ENCODE measurements around the gene ANKRD10.
"Not testable (repeated sequence)": the region's sequence is repeated elsewhere in the genome, so short reads cannot be mapped to it uniquely, and the experiment has no call there.

The ANKRD10 gene

DNA sequence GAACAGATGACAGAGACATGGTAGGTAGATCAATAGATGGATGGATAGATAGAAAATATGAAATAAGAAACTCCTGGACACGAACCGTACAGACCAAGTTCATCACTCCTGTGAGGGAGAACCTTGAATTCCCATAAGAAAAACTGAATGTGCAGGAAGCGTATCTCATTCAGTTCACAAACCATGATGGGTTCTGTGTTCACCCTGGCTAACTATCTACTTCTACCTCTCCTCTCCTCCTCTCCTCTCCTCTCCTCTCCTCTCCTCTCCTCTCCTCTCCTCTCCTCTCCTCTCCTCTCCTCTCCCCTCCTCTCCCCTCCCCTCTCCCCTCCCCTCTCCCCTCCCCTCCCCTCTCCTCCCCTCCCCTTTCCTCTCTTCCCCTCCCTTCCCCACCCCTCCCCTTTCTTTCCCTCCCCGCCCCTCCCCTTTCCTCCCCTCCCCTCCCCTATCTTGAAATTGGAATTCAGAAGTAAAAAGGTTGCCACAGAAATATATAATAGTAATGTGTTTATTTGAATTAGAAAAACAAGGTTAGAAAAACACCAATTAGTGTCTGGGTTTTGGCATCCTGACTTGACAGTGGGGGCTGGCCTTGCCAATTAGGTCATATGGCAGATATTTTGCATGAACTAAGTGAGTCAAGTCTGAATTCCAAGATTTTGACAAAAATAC, 75.9 kb downstream of the ANKRD10 start:
- Histone ChIP-seq H3K4me3 (replicated peaks; ENCODE audit: low read depth, low read length) (no peak overlapping the region), H3K27me3 (replicated peaks; ENCODE audit: control insufficient read depth, insufficient read depth, low read length) (no peaks in the 10 kb centered on the region; the same call in 1 of the 2 replicates), H3K36me3 (ENCODE audit: control insufficient read depth, insufficient read depth, low read length) (no peaks in the 10 kb centered on the region)
- no peak for TF ChIP-seq CTCF (IDR thresholded peaks at IDR 0.05; ENCODE audit: insufficient read depth, low read length, poor library complexity, severe bottlenecking)
- DNase-seq (ENCODE audit: extremely low read depth, insufficient read length), result no peak

DNA sequence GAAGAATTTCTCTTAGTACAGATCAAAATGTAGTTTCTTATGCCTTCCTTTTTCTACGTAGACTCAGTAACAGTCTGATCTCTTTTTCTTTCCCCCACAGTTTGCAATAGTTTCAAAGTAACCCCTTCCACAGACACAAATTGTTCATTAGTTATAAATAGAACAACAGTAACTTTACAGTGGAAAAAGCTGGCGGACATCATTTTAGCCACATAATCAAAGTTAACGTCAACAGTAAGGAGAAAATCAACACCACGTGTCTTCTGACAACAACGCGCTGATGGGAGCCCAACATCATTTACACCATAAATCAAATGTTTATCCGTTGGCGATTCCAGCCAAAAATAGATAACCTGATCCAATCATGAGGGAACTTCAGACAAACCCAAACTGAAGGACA, 76.8 kb downstream of the ANKRD10 start:
- no peak for TF ChIP-seq CTCF (IDR thresholded peaks at IDR 0.05; ENCODE audit: insufficient read depth, low read length, poor library complexity, severe bottlenecking)
- Histone ChIP-seq H3K4me3 (replicated peaks; ENCODE audit: low read depth, low read length) (no peak overlapping the region), H3K36me3 (ENCODE audit: control insufficient read depth, insufficient read depth, low read length) (no peaks in the 10 kb centered on the region), H3K27me3 (replicated peaks; ENCODE audit: control insufficient read depth, insufficient read depth, low read length) (no peaks in the 10 kb centered on the region; the same call in 1 of the 2 replicates)
- DNase-seq (ENCODE audit: extremely low read depth, insufficient read length), result no peak

DNA sequence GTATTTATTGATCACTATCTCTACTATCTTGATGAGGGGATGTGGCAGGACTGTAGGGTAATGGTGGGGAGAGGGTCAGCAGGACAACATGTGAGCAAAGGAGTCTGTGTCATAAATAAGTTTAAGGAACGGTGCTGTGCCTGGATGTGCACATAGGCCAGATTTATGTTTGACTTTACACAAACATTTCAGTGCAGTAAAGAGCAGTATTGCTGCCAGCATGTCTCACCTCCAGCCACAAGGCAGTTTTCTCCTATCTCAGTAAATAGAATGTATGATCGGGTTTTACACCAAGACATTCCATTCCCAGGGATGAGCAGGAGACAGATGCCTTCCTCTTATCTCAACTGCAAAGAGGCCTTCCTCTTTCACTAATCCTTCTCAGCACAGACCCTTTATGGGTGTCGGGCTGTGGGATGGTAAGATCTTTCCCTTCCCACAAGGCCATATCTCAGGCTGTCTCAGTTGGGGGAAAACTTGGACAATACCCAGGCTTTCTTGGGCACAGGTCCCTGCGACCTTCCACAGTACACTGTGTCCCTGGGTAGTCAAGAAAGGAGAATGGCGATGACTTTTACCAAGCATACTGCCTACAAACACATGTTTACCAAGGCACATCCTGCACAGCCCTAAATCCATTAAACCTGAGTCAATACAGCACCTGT, 77.3 kb downstream of the ANKRD10 start:
- not testable (repeated sequence) for H3K36me3 ChIP-seq (ENCODE audit: control insufficient read depth, insufficient read depth, low read length); H3K27me3 ChIP-seq (replicated peaks; ENCODE audit: control insufficient read depth, insufficient read depth, low read length); DNase-seq (ENCODE audit: extremely low read depth, insufficient read length); H3K4me3 ChIP-seq (replicated peaks; ENCODE audit: low read depth, low read length)

- TF ChIP-seq CTCF (IDR thresholded peaks at IDR 0.05; ENCODE audit: insufficient read depth, low read length, poor library complexity, severe bottlenecking), result no peak
- H3K4me3 ChIP-seq (replicated peaks; ENCODE audit: low read depth, low read length), result no peak overlapping the region
- no peak for DNase-seq (ENCODE audit: extremely low read depth, insufficient read length)
- no peaks in the 10 kb centered on the region for H3K36me3 ChIP-seq (ENCODE audit: control insufficient read depth, insufficient read depth, low read length)
- no peaks in the 10 kb centered on the region; the same call in 1 of the 2 replicates for H3K27me3 ChIP-seq (replicated peaks; ENCODE audit: control insufficient read depth, insufficient read depth, low read length)
Measured at GRCh38 chr13:110836605-110836903, 78.3 kb downstream of the ANKRD10 start.

DNA sequence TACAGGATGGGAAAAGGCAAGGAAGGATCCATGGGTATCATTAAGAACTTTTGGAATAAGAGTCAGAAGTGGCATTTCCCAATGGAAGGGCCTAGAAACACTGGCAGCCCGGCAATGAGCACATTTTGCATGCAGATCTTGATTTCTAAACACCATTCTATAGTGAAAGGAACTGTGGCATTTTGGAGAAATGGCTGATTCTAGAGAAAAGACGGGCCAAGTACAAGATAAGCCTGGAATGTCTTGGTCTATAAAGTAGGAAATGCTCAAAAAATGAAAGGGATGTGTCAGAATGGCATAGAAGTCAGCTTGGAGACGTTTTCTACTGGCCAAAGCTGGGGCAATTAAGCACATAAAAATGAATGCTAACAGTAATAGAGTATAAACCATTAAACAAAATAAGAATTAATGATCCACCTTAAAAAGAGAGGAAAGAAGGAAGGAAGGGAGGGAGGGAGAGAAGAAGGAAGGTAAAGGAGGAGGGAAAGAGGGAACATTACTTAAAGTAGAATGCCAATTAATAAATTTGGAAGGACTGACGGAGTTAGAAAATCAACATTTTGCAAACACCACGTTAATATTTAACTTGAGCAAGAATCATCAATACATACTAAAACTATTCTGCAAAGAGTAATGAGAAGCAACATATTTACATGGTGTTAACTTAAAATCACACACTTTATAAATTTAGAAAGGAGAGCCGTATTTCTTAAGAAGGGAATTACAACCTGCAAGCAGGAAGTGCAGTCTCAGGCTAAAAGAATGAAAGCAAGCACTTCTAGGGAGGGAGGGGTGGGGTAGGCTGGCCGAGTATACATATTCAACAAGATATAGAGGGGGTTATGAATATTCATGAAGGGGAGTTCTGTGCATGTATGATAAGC, 78.9 kb downstream of the ANKRD10 start:
- DNase-seq (ENCODE audit: extremely low read depth, insufficient read length), result no peak
- H3K27me3 ChIP-seq (replicated peaks; ENCODE audit: control insufficient read depth, insufficient read depth, low read length), result no peaks in the 10 kb centered on the region
- no peak overlapping the region for H3K4me3 ChIP-seq (replicated peaks; ENCODE audit: low read depth, low read length)
- H3K36me3 ChIP-seq (ENCODE audit: control insufficient read depth, insufficient read depth, low read length), result no peaks in the 10 kb centered on the region
- no peak for TF ChIP-seq CTCF (IDR thresholded peaks at IDR 0.05; ENCODE audit: insufficient read depth, low read length, poor library complexity, severe bottlenecking)

DNA sequence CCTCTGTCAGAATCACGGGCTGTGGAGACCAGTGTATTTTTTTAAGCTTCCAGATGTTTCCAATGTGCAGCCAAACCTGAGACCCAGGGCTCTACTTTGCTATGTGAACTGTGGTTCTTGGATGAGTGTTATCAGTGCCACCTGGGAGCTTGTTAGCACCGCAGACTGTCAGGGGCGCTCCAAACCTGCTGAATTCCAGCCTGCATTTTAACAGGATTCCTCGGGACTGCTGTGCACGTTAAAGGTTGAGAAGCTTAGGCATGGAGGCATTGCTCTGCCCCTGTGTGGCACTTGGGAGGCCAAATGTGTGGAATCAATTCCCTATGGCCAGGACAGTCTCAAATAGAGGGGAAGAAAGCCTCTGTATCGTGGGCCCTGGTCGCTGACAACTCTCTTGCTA, 80.3 kb downstream of the ANKRD10 start:
- H3K36me3 ChIP-seq (ENCODE audit: control insufficient read depth, insufficient read depth, low read length), result no peaks in the 10 kb centered on the region
- no peak for TF ChIP-seq CTCF (IDR thresholded peaks at IDR 0.05; ENCODE audit: insufficient read depth, low read length, poor library complexity, severe bottlenecking)
- H3K4me3 ChIP-seq (replicated peaks; ENCODE audit: low read depth, low read length), result no peak overlapping the region
- no peak for DNase-seq (ENCODE audit: extremely low read depth, insufficient read length)
- no peaks in the 10 kb centered on the region for H3K27me3 ChIP-seq (replicated peaks; ENCODE audit: control insufficient read depth, insufficient read depth, low read length)
